ENCODE data around the gene TMEM273. TPM values are rescaled to one million over a fixed set of nuclear protein-coding genes. Genes with fewer than 3 reads are reported as not detected.

The TMEM273 gene
- total RNA-seq, 4 donors from 2014 or later, result 2.7 to 16.2 (median 10.2) TPM

DNA sequence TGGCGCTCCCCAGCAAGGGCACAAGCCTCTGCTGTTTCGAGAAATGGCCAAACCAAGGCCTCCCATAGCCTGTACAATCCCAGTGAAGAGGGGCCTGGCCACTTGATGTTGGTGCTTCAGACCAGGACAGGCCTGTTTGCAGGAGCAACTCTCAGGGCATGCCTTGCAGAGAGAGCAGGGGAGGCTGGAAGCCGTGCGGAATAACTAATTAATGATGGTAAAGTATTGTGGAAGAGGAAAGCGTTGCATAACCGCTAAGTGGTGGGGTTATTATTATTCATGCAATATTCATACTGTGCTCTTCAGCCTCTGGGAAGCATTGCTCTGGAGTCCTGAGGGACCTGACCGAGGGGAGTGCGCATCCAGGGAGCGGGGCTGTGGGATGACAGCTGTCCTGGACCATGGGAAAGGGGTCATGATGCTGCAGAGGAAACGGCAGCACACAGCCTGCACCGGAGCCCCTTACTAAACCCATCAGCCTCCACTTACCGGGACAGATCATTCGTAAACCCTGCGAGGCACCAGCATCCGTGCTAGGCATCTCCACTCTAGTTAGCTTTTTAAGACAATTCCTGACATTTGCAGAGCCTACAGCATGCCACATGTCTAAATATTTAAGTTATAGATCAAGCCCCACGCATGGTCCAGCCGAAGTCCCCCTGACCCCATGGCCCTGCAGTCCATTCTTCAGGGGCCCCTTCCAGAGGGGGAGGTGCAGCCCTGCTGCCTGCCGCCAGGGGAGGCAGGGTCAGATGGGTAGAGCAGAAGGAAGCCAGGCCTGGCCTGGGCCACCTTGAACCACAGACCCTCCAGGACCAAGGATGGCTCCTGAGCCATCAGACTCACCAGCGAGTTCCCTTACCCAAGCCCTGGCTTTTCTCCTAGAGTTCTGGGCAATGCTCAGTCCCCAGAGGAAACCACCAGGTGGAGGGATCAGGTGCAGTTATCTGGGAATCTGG is 11.6 kb downstream of the TMEM273 start:
- peaks cover 0 to 36% (median 13%) of the 10 kb centered on the region in 4 donors for H3K4me1 ChIP-seq
- H3K36me3 ChIP-seq, result no peaks in the 10 kb centered on the region
- H3K27me3 ChIP-seq, result no peaks in the 10 kb centered on the region
- TF ChIP-seq CTCF (IDR thresholded peaks at IDR 0.05), result no peak
- TF ChIP-seq POLR2A (IDR thresholded peaks at IDR 0.05), result no peak
- DNase-seq, result no peak
- H3K4me3 ChIP-seq, result no peak overlapping the region
- no peaks in the 10 kb centered on the region for H3K9me3 ChIP-seq
- H3K27ac ChIP-seq, result peak overlapping the region in 3 of 4 donors; percentile 27 to 59 (median 43)

DNA sequence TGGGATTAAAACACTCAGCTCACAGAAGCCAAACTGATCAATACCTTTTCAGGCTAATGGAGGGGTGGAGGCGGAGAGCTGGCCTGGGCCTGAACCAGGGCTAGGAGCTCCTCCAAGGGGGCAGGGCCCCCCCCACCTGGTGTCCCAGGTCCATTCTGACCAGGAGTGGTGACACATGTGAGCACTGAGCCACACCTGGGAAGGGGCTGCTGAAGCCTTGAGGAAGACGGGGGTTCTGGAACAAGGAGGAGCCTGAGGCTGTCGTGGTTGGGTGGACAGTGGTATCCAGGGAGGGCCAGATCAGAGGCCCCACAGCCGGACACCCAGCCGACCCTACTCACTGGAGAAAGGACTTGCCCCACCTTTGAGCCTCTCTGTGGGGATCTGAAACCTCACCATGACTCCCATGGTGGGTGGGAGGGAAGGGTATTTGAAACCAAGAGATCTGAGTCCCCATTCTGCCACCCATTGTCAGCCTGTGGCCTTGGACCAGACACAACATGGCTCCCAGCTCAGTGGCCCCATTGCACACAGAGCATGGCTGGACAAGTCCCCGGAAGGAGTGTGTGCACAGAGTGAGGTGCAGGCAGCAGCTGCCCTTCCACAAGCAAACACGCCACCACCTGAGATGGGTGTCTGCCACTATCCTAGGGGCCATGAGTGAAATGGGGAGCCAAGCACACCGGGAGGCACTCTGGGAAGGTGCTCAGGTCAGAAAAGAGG is 12.4 kb downstream of the TMEM273 start:
- Histone ChIP-seq H3K9me3 (no peaks in the 10 kb centered on the region), H3K4me3 (no peak overlapping the region), H3K27me3 (no peaks in the 10 kb centered on the region), H3K4me1 (peaks cover 0 to 36% (median 13%) of the 10 kb centered on the region in 4 donors), H3K27ac (no peak overlapping the region), H3K36me3 (no peaks in the 10 kb centered on the region)
- TF ChIP-seq POLR2A (IDR thresholded peaks at IDR 0.05) (no peak), CTCF (IDR thresholded peaks at IDR 0.05) (no peak)
- DNase-seq, result no peak

DNA sequence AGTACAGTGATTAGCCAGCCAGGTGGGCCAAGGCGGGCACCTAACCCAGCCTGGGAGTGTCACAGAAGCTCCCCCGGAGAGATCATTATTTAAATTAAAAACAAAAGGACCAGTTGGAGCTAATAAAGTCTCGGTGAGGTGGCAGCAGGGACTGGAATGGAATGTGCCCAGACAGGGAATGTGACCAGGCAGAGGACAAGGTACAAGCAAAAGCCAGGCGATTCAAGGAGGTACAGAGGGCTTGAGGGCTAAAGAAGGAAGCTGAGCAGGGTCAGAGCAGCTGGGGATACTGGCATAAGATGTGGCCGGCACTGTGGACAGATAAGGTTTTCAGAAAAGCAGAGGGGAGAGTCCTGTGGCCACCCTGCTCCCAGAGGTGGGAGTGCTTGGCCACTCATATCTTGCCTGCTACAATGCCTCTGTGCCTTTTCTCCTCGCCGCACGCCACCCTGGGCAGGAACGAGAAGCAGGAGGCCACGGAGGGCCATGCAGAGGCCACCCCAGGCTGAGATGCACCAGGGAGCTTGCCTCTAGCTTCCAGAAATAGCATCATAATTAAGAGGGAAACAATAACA is 13.2 kb downstream of the TMEM273 start:
- Histone ChIP-seq H3K27ac (peak overlapping the region in 1 of 4 donors; percentile 51), H3K4me1 (peaks cover 0 to 36% (median 13%) of the 10 kb centered on the region in 4 donors), H3K36me3 (no peaks in the 10 kb centered on the region), H3K9me3 (no peaks in the 10 kb centered on the region), H3K27me3 (no peaks in the 10 kb centered on the region), H3K4me3 (no peak overlapping the region)
- TF ChIP-seq POLR2A (IDR thresholded peaks at IDR 0.05) (no peak), CTCF (IDR thresholded peaks at IDR 0.05) (no peak)
- DNase-seq, result no peak

DNA sequence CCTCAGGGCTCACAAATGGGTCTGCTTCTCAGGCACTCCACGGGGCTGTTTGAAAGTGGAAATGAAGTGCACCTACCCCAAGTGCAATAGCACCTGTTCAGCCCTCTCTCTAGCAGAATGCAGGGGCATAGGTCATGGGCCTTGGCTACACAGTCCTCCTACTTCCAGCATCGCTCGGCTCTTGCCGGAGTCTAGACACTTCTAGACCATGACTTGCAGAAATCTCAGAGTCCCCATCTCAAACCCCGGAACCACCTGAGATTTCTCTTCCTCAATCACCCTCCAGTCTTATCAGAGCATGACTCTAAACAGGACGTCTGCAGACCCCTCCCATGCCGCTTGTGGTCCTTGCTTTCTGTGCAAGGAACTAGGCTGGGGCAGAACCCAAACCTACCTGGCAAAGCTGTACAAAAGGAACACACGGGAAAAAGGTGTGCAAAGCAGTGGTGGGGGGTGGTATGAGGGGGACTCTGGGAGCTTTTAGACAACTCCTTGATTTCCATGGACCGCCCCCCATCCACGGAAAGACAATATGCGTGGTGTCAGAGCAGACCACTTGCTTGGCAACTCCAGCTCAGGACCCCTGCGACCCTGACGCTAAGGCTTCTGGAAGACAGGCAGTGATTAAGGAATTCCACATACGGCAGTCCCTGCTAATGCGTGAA is 13.8 kb downstream of the TMEM273 start:
- TF ChIP-seq POLR2A (IDR thresholded peaks at IDR 0.05), result no peak
- TF ChIP-seq CTCF (IDR thresholded peaks at IDR 0.05), result no peak
- Histone ChIP-seq H3K4me3 (no peak overlapping the region), H3K27ac (peak overlapping the region in 1 of 4 donors; percentile 51), H3K9me3 (no peaks in the 10 kb centered on the region), H3K27me3 (no peaks in the 10 kb centered on the region), H3K4me1 (peaks cover 0 to 36% (median 13%) of the 10 kb centered on the region in 4 donors), H3K36me3 (no peaks in the 10 kb centered on the region)
- peak in 2 of 3 donors; percentile 57 to 58 for DNase-seq

- no peak for TF ChIP-seq CTCF (IDR thresholded peaks at IDR 0.05)
- TF ChIP-seq POLR2A (IDR thresholded peaks at IDR 0.05), result no peak
These were observed 14.3 kb downstream of the TMEM273 start for GRCh38 chr10:49173853-49174252.

More at GRCh38 chr10:49173853-49174252, 14.3 kb downstream of the TMEM273 start:
- H3K9me3 ChIP-seq, result no peaks in the 10 kb centered on the region
- H3K27ac ChIP-seq, result peak overlapping the region in 1 of 4 donors; percentile 51
- H3K27me3 ChIP-seq, result no peaks in the 10 kb centered on the region
- H3K36me3 ChIP-seq, result no peaks in the 10 kb centered on the region
- DNase-seq, result no peak
- peaks cover 0 to 36% (median 13%) of the 10 kb centered on the region in 4 donors for H3K4me1 ChIP-seq
- H3K4me3 ChIP-seq, result no peak overlapping the region
